ENCODE measurements around the gene A1BG. TPM values are rescaled to one million over a fixed set of nuclear protein-coding genes. Genes with fewer than 3 reads are reported as not detected.
"Not testable (repeated sequence)": the region's sequence is repeated elsewhere in the genome, so short reads cannot be mapped to it uniquely, and the experiment has no call there.

Gene A1BG
- total RNA-seq, 2 donors from 2014 or later = 12.4 to 15.4 TPM

- peaks cover 4% of the 10 kb centered on the region for H3K4me1 Mint-ChIP-seq
- no peak for ATAC-seq (replicated peaks)
- no peaks in the 10 kb centered on the region for H3K27me3 Mint-ChIP-seq
- no peaks in the 10 kb centered on the region for H3K9me3 Mint-ChIP-seq
- no peak overlapping the region for H3K27ac Mint-ChIP-seq
- H3K4me3 Mint-ChIP-seq = peak overlapping the region; percentile 28
- H3K36me3 Mint-ChIP-seq (ENCODE audit: low read depth) = no peaks in the 10 kb centered on the region
Measured at GRCh38 chr19:58355215-58355796, 2.0 kb upstream of the A1BG start.

- H3K27me3 Mint-ChIP-seq = no peaks in the 10 kb centered on the region
- peaks cover 4% of the 10 kb centered on the region for H3K4me1 Mint-ChIP-seq
- no peaks in the 10 kb centered on the region for H3K36me3 Mint-ChIP-seq (ENCODE audit: low read depth)
- no peaks in the 10 kb centered on the region for H3K9me3 Mint-ChIP-seq
- H3K4me3 Mint-ChIP-seq = no peak overlapping the region
- no peak overlapping the region for H3K27ac Mint-ChIP-seq
- ATAC-seq (replicated peaks) = no peak
Measured at GRCh38 chr19:58354478-58355030, 1.3 kb upstream of the A1BG start.

- Mint-ChIP-seq H3K27ac (no peak overlapping the region), H3K27me3 (no peaks in the 10 kb centered on the region), H3K9me3 (no peaks in the 10 kb centered on the region), H3K4me1 (peaks cover 4% of the 10 kb centered on the region), H3K4me3 (no peak overlapping the region), H3K36me3 (ENCODE audit: low read depth) (no peaks in the 10 kb centered on the region)
- ATAC-seq (replicated peaks) = no peak
Measured at GRCh38 chr19:58353717-58354477, 605 bp upstream of the A1BG start.

GRCh38 chr19:58351990-58352755 is 1.1 kb downstream of the A1BG start:
- Mint-ChIP-seq H3K9me3 (no peaks in the 10 kb centered on the region), H3K27ac (no peak overlapping the region)

GRCh38 chr19:58351558-58351878 is 1.8 kb downstream of the A1BG start:
- H3K27ac Mint-ChIP-seq = no peak overlapping the region
- ATAC-seq (replicated peaks) = no peak
- H3K27me3 Mint-ChIP-seq = no peaks in the 10 kb centered on the region
- peaks cover 4% of the 10 kb centered on the region for H3K4me1 Mint-ChIP-seq
- H3K9me3 Mint-ChIP-seq = no peaks in the 10 kb centered on the region
- H3K4me3 Mint-ChIP-seq = no peak overlapping the region
- H3K36me3 Mint-ChIP-seq (ENCODE audit: low read depth) = no peaks in the 10 kb centered on the region

More at GRCh38 chr19:58351990-58352755, 1.1 kb downstream of the A1BG start:
- no peak for ATAC-seq (replicated peaks)
- Mint-ChIP-seq H3K4me1 (peaks cover 4% of the 10 kb centered on the region), H3K27me3 (no peaks in the 10 kb centered on the region), H3K36me3 (ENCODE audit: low read depth) (no peaks in the 10 kb centered on the region), H3K4me3 (no peak overlapping the region)

- H3K27ac Mint-ChIP-seq = no peak overlapping the region
- ATAC-seq (replicated peaks) = no peak
- H3K4me1 Mint-ChIP-seq = peaks cover 5% of the 10 kb centered on the region
- H3K36me3 Mint-ChIP-seq (ENCODE audit: low read depth) = no peaks in the 10 kb centered on the region
- H3K27me3 Mint-ChIP-seq = no peaks in the 10 kb centered on the region
- no peak overlapping the region for H3K4me3 Mint-ChIP-seq
- no peaks in the 10 kb centered on the region for H3K9me3 Mint-ChIP-seq
Measured at GRCh38 chr19:58350871-58351557, 2.3 kb downstream of the A1BG start.

- H3K36me3 Mint-ChIP-seq (ENCODE audit: low read depth) = no peaks in the 10 kb centered on the region
- H3K4me1 Mint-ChIP-seq = peaks cover 10% of the 10 kb centered on the region
- H3K4me3 Mint-ChIP-seq = peak overlapping the region; percentile 20
- no peak for ATAC-seq (replicated peaks)
- no peaks in the 10 kb centered on the region for H3K27me3 Mint-ChIP-seq
- H3K27ac Mint-ChIP-seq = no peak overlapping the region
- H3K9me3 Mint-ChIP-seq = no peaks in the 10 kb centered on the region
Measured at GRCh38 chr19:58350001-58350861, 3.1 kb downstream of the A1BG start.

GRCh38 chr19:58349590-58349989 is 3.7 kb downstream of the A1BG start:
- H3K4me1 Mint-ChIP-seq = peaks cover 10% of the 10 kb centered on the region
- no peak overlapping the region for H3K27ac Mint-ChIP-seq
- H3K9me3 Mint-ChIP-seq = no peaks in the 10 kb centered on the region
- peak overlapping the region; percentile 20 for H3K4me3 Mint-ChIP-seq
- no peaks in the 10 kb centered on the region for H3K36me3 Mint-ChIP-seq (ENCODE audit: low read depth)
- ATAC-seq (replicated peaks) = no peak
- no peaks in the 10 kb centered on the region for H3K27me3 Mint-ChIP-seq

GRCh38 chr19:58348080-58348479 is 5.2 kb downstream of the A1BG start:
- Mint-ChIP-seq H3K4me1 (peaks cover 10% of the 10 kb centered on the region), H3K4me3 (peak overlapping the region; percentile 90), H3K27ac (peak overlapping the region; percentile 80)
- H3K36me3 Mint-ChIP-seq (ENCODE audit: low read depth); H3K9me3 Mint-ChIP-seq; H3K27me3 Mint-ChIP-seq: not testable (repeated sequence)
- peak; percentile 6 for ATAC-seq (replicated peaks)

- H3K4me3 Mint-ChIP-seq = peak overlapping the region; percentile 90
- H3K27me3 Mint-ChIP-seq = no peaks in the 10 kb centered on the region
- peak; percentile 98 for ATAC-seq (replicated peaks)
- H3K4me1 Mint-ChIP-seq = peaks cover 6% of the 10 kb centered on the region
- peak overlapping the region; percentile 80 for H3K27ac Mint-ChIP-seq
- H3K9me3 Mint-ChIP-seq = no peaks in the 10 kb centered on the region
- no peaks in the 10 kb centered on the region for H3K36me3 Mint-ChIP-seq (ENCODE audit: low read depth)
Measured at GRCh38 chr19:58346961-58347929, 6.0 kb downstream of the A1BG start.

- no peaks in the 10 kb centered on the region for H3K27me3 Mint-ChIP-seq
- no peaks in the 10 kb centered on the region for H3K9me3 Mint-ChIP-seq
- ATAC-seq (replicated peaks) = no peak
- peaks cover 6% of the 10 kb centered on the region for H3K4me1 Mint-ChIP-seq
- H3K4me3 Mint-ChIP-seq = peak overlapping the region; percentile 90
- H3K27ac Mint-ChIP-seq = peak overlapping the region; percentile 27
- peaks cover 9% of the 10 kb centered on the region for H3K36me3 Mint-ChIP-seq (ENCODE audit: low read depth)
Measured at GRCh38 chr19:58345558-58345957, 7.7 kb downstream of the A1BG start.

- Mint-ChIP-seq H3K27ac (no peak overlapping the region), H3K36me3 (ENCODE audit: low read depth) (peaks cover 46% of the 10 kb centered on the region), H3K27me3 (no peaks in the 10 kb centered on the region), H3K9me3 (no peaks in the 10 kb centered on the region), H3K4me1 (no peaks in the 10 kb centered on the region), H3K4me3 (no peak overlapping the region)
- ATAC-seq (replicated peaks) = no peak
Measured at GRCh38 chr19:58338825-58339558, 14.3 kb downstream of the A1BG start.
